Astrocyte (in vitro differentiated cells and primary cell): ENCODE data around the gene KIF11.

ENCODE experiments used
- EZH2 ChIP-seq: IDR thresholded peaks from 2 replicates; pipeline ENCODE4 v1.6.1; 2012; ENCODE audit warnings: mild to moderate bottlenecking, low read length, inconsistent platforms; ENCODE audit not compliant: insufficient read depth
- TF ChIP-seq, protein P1 (sequence below): IDR thresholded peaks from 2 replicates; pipeline ENCODE4 v1.5.1; 2011; ENCODE audit warnings: low read depth, mild to moderate bottlenecking, inconsistent platforms, low read length, moderate library complexity; ENCODE audit not compliant: insufficient read depth

DNA sequence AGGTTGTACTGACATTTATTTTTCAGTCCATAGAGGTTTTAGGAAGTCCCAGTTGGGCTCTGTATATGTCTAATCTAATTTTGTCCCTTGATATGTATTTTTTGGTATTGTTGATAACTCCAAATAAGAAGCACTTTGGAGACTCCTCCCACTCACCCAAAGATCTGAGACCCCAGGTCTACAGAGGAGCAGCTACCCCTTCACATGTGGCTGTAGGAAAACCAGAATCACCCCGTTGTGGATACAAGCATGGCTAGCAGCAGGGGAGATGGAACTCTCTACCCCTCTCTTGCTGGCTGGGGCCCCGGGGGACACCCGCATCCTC is 106.2 kb downstream of the KIF11 start:
- TF ChIP-seq, protein P1, sequence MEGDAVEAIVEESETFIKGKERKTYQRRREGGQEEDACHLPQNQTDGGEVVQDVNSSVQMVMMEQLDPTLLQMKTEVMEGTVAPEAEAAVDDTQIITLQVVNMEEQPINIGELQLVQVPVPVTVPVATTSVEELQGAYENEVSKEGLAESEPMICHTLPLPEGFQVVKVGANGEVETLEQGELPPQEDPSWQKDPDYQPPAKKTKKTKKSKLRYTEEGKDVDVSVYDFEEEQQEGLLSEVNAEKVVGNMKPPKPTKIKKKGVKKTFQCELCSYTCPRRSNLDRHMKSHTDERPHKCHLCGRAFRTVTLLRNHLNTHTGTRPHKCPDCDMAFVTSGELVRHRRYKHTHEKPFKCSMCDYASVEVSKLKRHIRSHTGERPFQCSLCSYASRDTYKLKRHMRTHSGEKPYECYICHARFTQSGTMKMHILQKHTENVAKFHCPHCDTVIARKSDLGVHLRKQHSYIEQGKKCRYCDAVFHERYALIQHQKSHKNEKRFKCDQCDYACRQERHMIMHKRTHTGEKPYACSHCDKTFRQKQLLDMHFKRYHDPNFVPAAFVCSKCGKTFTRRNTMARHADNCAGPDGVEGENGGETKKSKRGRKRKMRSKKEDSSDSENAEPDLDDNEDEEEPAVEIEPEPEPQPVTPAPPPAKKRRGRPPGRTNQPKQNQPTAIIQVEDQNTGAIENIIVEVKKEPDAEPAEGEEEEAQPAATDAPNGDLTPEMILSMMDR: no peak
- TF ChIP-seq EZH2: no peak
